HCT116 (cell line): Measurements from ENCODE around the gene TAF4. TPM values are rescaled to one million over a fixed set of nuclear protein-coding genes. Genes with fewer than 3 reads are reported as not detected.

Source experiments
- ATAC-seq: fragments of 200-7000 bp; cut with Tn5 transposase; 2 replicates; pipeline ENCODE4 v1.9.1; 2020; ENCODE audit warnings: mild to moderate bottlenecking, moderate library complexity
- BruUV-seq: library from RNA; stranded (reverse); fragments of 400-500 nt; replicated peaks from 2 replicates; lab custom pipeline; 2021; lab: Mats Ljungman, UMichigan
- CTCF ChIA-PET: fragments of 300-600 bp; sonication (Branson Sonifier 250); formaldehyde crosslinking; loops from one replicate; lab custom pipeline; 2021; ENCODE audit warnings: antibody characterized with exemption; lab: Charles Lee
- POLR2A ChIA-PET: fragments of 300-600, 350-600 bp; sonication (Branson Sonifier 250); formaldehyde crosslinking; loops from one replicate; lab custom pipeline; 2021; ENCODE audit warnings: antibody characterized with exemption; lab: Charles Lee
- RAD21 ChIA-PET, 2 experiments: fragments of 300-600 bp; sonication (Branson Sonifier 250); formaldehyde crosslinking; loops; one replicate each; lab custom pipeline; 2023; ENCODE audit warnings: low total read pairs in 2 of 2; ENCODE audit not compliant: uncharacterized antibody in 2 of 2, unreplicated experiment in 2 of 2, low non-redundant PET in 1 of 2; lab: Charles Lee
- DNase-seq: peaks from one replicate; pipeline ENCODE4 v3.0.0-alpha.2; 2010; ENCODE audit warnings: low read depth, low spot score
- H2AFZ ChIP-seq: fragments of 200-600 bp; shearing (Covaris generic), sonication (generic); 2 replicates; pipeline ENCODE4 v1.6.1; 2017; ENCODE audit warnings: low read depth, mixed run types, mixed read lengths, antibody characterized with exemption, low read length; ENCODE audit not compliant: poor library complexity, severe bottlenecking
- H3K27ac ChIP-seq: 2 replicates; pipeline ENCODE4 v1.5.1; 2012; ENCODE audit warnings: low read depth, low read length
- H3K27me3 ChIP-seq: fragments of 200-600 bp; sonication (generic); 2 replicates; pipeline ENCODE4 v1.6.1; 2016; ENCODE audit warnings: mixed run types, low read length, mixed read lengths; ENCODE audit not compliant: insufficient read depth
- H3K36me3 ChIP-seq, 2 experiments: fragments of 200-500 bp in 1 of 2; fragments of 200-600 bp in 1 of 2; sonication (Bioruptor generic) in 1 of 2; sonication (generic) in 1 of 2; 2 replicates each; pipeline versions ENCODE4 v1.5.1 to v1.6.1; 2014 to 2016; ENCODE audit warnings: low read length in 2 of 2, inconsistent platforms in 1 of 2, mixed read lengths in 1 of 2, mixed run types in 1 of 2; ENCODE audit not compliant: insufficient read depth in 2 of 2, control insufficient read depth in 1 of 2
- H3K4me1 ChIP-seq, 2 experiments: fragments of 200-600 bp in 1 of 2; sonication (generic) in 1 of 2; 2 replicates each; pipeline versions ENCODE4 v1.5.1 to v1.6.1; 2012 to 2017; ENCODE audit warnings: low read length in 2 of 2, inconsistent platforms in 1 of 2, mild to moderate bottlenecking in 1 of 2, mixed read lengths in 1 of 2, mixed run types in 1 of 2, moderate library complexity in 1 of 2; ENCODE audit not compliant: insufficient read depth in 2 of 2, control insufficient read depth in 1 of 2
- H3K4me2 ChIP-seq: fragments of 200-600 bp; sonication (generic); 2 replicates; pipeline ENCODE4 v1.6.1; 2017; ENCODE audit warnings: mixed run types, low read length, mixed read lengths
- H3K4me3 ChIP-seq, 2 experiments: fragments of 200-600 bp in 1 of 2; sonication (generic) in 1 of 2; replicated peaks in 1 of 2; 2 replicates each; pipeline ENCODE4 v1.5.1; 2011 to 2016; ENCODE audit warnings: low read length in 2 of 2, control low read depth in 1 of 2, low read depth in 1 of 2, mild to moderate bottlenecking in 1 of 2, mixed read lengths in 1 of 2, mixed run types in 1 of 2
- H3K79me2 ChIP-seq: fragments of 200-600 bp; sonication (generic); 2 replicates; pipeline ENCODE4 v1.6.1; 2017; ENCODE audit warnings: mild to moderate bottlenecking, mixed run types, low read length, moderate library complexity, mixed read lengths; ENCODE audit not compliant: insufficient read depth
- H3K9ac ChIP-seq: fragments of 200-600 bp; sonication (generic); 2 replicates; pipeline ENCODE4 v1.6.1; 2016; ENCODE audit warnings: low read length, mixed read lengths
- H3K9me2 ChIP-seq: fragments of 200-600 bp; sonication (generic), shearing (Covaris generic); 2 replicates; pipeline ENCODE4 v1.6.1; 2017; ENCODE audit warnings: mixed run types, mild to moderate bottlenecking, moderate library complexity; ENCODE audit not compliant: insufficient read depth
- H3K9me3 ChIP-seq, 2 experiments: fragments of 200-500 bp in 1 of 2; fragments of 200-600 bp in 1 of 2; sonication (Bioruptor generic) in 1 of 2; sonication (generic) in 1 of 2; 2 replicates each; pipeline ENCODE4 v1.6.1; 2014 to 2017; ENCODE audit warnings: low read length in 2 of 2, mixed read lengths in 2 of 2, inconsistent platforms in 1 of 2, low read depth in 1 of 2, mild to moderate bottlenecking in 1 of 2, mixed run types in 1 of 2, moderate library complexity in 1 of 2; ENCODE audit not compliant: control insufficient read depth in 1 of 2, insufficient read depth in 1 of 2
- H4K20me1 ChIP-seq: fragments of 200-600 bp; sonication (generic), shearing (Covaris generic); 2 replicates; pipeline ENCODE4 v1.6.1; 2017; ENCODE audit warnings: mixed run types, mild to moderate bottlenecking, moderate library complexity; ENCODE audit not compliant: insufficient read depth
- CEBPB ChIP-seq: IDR thresholded peaks from 2 replicates; pipeline ENCODE4 v1.6.1; 2012; ENCODE audit warnings: low read depth
- EGR1 ChIP-seq: IDR thresholded peaks from 2 replicates; pipeline ENCODE4 v1.6.1; 2012; ENCODE audit warnings: low read depth
- EZH2 ChIP-seq: fragments of 200-600 bp; sonication (generic); IDR thresholded peaks from 2 replicates; pipeline ENCODE4 v1.6.1; 2017; ENCODE audit warnings: antibody characterized with exemption, mixed run types
- FOSL1 ChIP-seq: IDR thresholded peaks from 2 replicates; pipeline ENCODE4 v1.6.1; 2012; ENCODE audit warnings: low read depth
- JUND ChIP-seq: IDR thresholded peaks from 2 replicates; pipeline ENCODE4 v1.6.1; 2012
- POLR2AphosphoS5 ChIP-seq: IDR thresholded peaks from 2 replicates; pipeline ENCODE4 v1.6.1; 2011; ENCODE audit warnings: mild to moderate bottlenecking, low read depth, low read length, moderate library complexity
- SP1 ChIP-seq: IDR thresholded peaks from 2 replicates; pipeline ENCODE4 v1.6.1; 2012; ENCODE audit warnings: low read depth
- SRF ChIP-seq: IDR thresholded peaks from 2 replicates; pipeline ENCODE4 v1.6.1; 2012; ENCODE audit warnings: low read depth
- TCF7L2 ChIP-seq: IDR thresholded peaks from 2 replicates; pipeline ENCODE4 v1.7.0; 2011; ENCODE audit warnings: borderline replicate concordance, inconsistent platforms; ENCODE audit not compliant: insufficient read depth, insufficient read length; ENCODE audit errors: extremely low read depth
- ZFX ChIP-seq: fragments of 450-650 bp; IDR thresholded peaks from 2 replicates; pipeline ENCODE4 v1.6.1; 2017
- intact Hi-C: fragments of 100-400 bp; cut with micrococcal nuclease; formaldehyde crosslinking; loops from 2 replicates; pipeline ENCODE4 v1.10.0; 2022
- total RNA-seq: library from RNA; stranded (reverse); gene quantifications from one replicate; pipeline ENCODE4 v1.2.1, GENCODE V29; 2021; ENCODE audit not compliant: unreplicated experiment
- TF ChIP-seq, protein P1 (sequence below): IDR thresholded peaks from 2 replicates; pipeline ENCODE4 v1.6.1; 2012
- TF ChIP-seq, protein P2 (sequence below): IDR thresholded peaks from 2 replicates; pipeline ENCODE4 v1.6.1; 2011; ENCODE audit warnings: mild to moderate bottlenecking, low read length, moderate library complexity; ENCODE audit not compliant: insufficient replicate concordance; ENCODE audit errors: extremely low read depth
- TF ChIP-seq, protein P3 (sequence below): IDR thresholded peaks from 2 replicates; pipeline ENCODE4 v1.6.1; 2012; ENCODE audit warnings: low read depth

TAF4 gene
- total RNA-seq, 1 experiment from 2014 or later: 26.8 TPM

GRCh38 chr20:61957961-61958715, 107.5 kb downstream of the TAF4 start (continued):
- no peak for TF ChIP-seq POLR2AphosphoS5
- TF ChIP-seq, protein P1, sequence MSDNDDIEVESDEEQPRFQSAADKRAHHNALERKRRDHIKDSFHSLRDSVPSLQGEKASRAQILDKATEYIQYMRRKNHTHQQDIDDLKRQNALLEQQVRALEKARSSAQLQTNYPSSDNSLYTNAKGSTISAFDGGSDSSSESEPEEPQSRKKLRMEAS: no peak
- no peak for TF ChIP-seq JUND
- no peak for TF ChIP-seq FOSL1
- no peak for TF ChIP-seq CEBPB
- no peak for TF ChIP-seq TCF7L2
- no peak for TF ChIP-seq SRF
- TF ChIP-seq, protein P2, sequence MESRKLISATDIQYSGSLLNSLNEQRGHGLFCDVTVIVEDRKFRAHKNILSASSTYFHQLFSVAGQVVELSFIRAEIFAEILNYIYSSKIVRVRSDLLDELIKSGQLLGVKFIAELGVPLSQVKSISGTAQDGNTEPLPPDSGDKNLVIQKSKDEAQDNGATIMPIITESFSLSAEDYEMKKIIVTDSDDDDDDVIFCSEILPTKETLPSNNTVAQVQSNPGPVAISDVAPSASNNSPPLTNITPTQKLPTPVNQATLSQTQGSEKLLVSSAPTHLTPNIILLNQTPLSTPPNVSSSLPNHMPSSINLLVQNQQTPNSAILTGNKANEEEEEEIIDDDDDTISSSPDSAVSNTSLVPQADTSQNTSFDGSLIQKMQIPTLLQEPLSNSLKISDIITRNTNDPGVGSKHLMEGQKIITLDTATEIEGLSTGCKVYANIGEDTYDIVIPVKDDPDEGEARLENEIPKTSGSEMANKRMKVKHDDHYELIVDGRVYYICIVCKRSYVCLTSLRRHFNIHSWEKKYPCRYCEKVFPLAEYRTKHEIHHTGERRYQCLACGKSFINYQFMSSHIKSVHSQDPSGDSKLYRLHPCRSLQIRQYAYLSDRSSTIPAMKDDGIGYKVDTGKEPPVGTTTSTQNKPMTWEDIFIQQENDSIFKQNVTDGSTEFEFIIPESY: no peak
- no peak for TF ChIP-seq SP1
- TF ChIP-seq EGR1: no peak

GRCh38 chr20:61956396-61957342, 109.0 kb downstream of the TAF4 start:
- POLR2A ChIA-PET: no interaction called here
- H4K20me1 ChIP-seq: no peaks in the 10 kb centered on the region
- no peaks in the 10 kb centered on the region for H3K9me3 ChIP-seq
- no peak overlapping the region for H3K9ac ChIP-seq
- peaks cover 0 to 4% of the 10 kb centered on the region in 2 experiments; a peak in 1 of 4 replicates for H3K4me1 ChIP-seq
- no peak overlapping the region for H3K27ac ChIP-seq
- H3K36me3 ChIP-seq: no peaks in the 10 kb centered on the region
- H3K4me3 ChIP-seq: no peak overlapping the region
- RAD21 ChIA-PET: no interaction called here
- ATAC-seq (no peak), DNase-seq (no peak)
- CTCF ChIA-PET: no interaction called here
- H3K79me2 ChIP-seq: no peaks in the 10 kb centered on the region
- intact Hi-C loops: no loop called here
- H3K9me2 ChIP-seq: no peaks in the 10 kb centered on the region
- no peak overlapping the region for H3K4me2 ChIP-seq
- BruUV-seq: no TSS peak
- no peak overlapping the region for H2AFZ ChIP-seq
- peaks cover 16% of the 10 kb centered on the region for H3K27me3 ChIP-seq
- TF ChIP-seq ZFX: no peak
- no peak for TF ChIP-seq JUND
- TF ChIP-seq EZH2: no peak
- TF ChIP-seq SP1: no peak
- TF ChIP-seq, protein P2: no peak
- no peak for TF ChIP-seq SRF
- no peak for TF ChIP-seq POLR2AphosphoS5
- TF ChIP-seq, protein P3, sequence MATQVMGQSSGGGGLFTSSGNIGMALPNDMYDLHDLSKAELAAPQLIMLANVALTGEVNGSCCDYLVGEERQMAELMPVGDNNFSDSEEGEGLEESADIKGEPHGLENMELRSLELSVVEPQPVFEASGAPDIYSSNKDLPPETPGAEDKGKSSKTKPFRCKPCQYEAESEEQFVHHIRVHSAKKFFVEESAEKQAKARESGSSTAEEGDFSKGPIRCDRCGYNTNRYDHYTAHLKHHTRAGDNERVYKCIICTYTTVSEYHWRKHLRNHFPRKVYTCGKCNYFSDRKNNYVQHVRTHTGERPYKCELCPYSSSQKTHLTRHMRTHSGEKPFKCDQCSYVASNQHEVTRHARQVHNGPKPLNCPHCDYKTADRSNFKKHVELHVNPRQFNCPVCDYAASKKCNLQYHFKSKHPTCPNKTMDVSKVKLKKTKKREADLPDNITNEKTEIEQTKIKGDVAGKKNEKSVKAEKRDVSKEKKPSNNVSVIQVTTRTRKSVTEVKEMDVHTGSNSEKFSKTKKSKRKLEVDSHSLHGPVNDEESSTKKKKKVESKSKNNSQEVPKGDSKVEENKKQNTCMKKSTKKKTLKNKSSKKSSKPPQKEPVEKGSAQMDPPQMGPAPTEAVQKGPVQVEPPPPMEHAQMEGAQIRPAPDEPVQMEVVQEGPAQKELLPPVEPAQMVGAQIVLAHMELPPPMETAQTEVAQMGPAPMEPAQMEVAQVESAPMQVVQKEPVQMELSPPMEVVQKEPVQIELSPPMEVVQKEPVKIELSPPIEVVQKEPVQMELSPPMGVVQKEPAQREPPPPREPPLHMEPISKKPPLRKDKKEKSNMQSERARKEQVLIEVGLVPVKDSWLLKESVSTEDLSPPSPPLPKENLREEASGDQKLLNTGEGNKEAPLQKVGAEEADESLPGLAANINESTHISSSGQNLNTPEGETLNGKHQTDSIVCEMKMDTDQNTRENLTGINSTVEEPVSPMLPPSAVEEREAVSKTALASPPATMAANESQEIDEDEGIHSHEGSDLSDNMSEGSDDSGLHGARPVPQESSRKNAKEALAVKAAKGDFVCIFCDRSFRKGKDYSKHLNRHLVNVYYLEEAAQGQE: no peak
- TF ChIP-seq, protein P1: no peak
- no peak for TF ChIP-seq EGR1
